ENCODE results near the gene GFPT2. TPM values are rescaled to one million over a fixed set of nuclear protein-coding genes. Genes with fewer than 3 reads are reported as not detected.

The GFPT2 gene
- total and polyA plus RNA-seq, 7 donors, result 1.2 to 42.7 (median 16.1) TPM

DNA sequence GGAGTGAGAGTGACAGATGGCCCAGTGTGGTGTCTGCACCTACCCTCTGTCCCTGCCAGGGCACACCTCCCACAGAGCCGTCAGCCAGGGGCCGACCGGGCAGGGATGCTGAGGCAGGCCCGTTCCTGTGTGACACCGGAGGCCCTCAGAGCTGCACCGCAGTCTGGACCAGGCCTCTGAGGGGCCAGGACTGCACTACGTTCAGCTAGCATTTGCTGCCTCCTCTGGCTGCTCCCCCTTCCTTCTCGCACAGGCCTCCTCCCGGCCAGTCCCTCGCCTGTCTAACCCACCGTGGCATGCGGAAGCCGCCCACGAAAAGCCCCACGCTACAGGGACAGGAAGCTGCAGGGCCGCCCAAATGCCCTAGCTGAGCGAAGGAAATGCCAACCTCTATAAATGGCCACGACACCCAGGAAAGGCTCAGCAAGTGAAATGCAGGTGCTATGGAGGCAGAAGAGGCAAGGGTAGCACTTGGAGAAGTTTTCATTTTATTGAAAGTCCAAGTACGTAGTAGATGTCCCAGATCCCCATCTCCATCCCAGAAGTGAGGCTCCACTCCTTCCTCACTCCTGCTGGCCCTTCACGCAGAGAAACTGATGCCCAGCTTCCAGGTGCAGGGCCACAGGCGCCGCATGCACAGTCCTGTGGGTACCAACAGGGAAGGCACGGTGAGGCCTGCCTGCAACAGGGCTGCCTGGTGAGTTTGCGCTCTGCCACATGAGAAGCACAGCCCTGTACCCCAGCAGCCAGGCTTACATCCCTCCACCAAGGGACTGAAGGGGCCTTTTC lies 99.9 kb downstream of the GFPT2 start:
- 94 to 98% methylated on average over 24 of the region's 24 CpGs for whole genome bisulfite sequencing, 2 donors
- Histone ChIP-seq H3K27ac (no peak overlapping the region), H3K9me3 (peaks cover 18 to 60% (median 54%) of the 10 kb centered on the region in 4 donors), H3K4me1 (no peaks in the 10 kb centered on the region), H3K4me3 (no peak overlapping the region), H3K27me3 (no peaks in the 10 kb centered on the region), H3K36me3 (peaks cover 24 to 92% (median 75%) of the 10 kb centered on the region in 4 donors)
- intact Hi-C loops (cut with DNase I), result no loop called here
- DNase-seq, result no peak
- TF ChIP-seq POLR2A (IDR thresholded peaks at IDR 0.05) (no peak), POLR2AphosphoS5 (IDR thresholded peaks at IDR 0.05) (no peak), EP300 (IDR thresholded peaks at IDR 0.05) (no peak)
- TF ChIP-seq, protein P1, sequence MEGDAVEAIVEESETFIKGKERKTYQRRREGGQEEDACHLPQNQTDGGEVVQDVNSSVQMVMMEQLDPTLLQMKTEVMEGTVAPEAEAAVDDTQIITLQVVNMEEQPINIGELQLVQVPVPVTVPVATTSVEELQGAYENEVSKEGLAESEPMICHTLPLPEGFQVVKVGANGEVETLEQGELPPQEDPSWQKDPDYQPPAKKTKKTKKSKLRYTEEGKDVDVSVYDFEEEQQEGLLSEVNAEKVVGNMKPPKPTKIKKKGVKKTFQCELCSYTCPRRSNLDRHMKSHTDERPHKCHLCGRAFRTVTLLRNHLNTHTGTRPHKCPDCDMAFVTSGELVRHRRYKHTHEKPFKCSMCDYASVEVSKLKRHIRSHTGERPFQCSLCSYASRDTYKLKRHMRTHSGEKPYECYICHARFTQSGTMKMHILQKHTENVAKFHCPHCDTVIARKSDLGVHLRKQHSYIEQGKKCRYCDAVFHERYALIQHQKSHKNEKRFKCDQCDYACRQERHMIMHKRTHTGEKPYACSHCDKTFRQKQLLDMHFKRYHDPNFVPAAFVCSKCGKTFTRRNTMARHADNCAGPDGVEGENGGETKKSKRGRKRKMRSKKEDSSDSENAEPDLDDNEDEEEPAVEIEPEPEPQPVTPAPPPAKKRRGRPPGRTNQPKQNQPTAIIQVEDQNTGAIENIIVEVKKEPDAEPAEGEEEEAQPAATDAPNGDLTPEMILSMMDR (IDR thresholded peaks at IDR 0.05), result no peak

DNA sequence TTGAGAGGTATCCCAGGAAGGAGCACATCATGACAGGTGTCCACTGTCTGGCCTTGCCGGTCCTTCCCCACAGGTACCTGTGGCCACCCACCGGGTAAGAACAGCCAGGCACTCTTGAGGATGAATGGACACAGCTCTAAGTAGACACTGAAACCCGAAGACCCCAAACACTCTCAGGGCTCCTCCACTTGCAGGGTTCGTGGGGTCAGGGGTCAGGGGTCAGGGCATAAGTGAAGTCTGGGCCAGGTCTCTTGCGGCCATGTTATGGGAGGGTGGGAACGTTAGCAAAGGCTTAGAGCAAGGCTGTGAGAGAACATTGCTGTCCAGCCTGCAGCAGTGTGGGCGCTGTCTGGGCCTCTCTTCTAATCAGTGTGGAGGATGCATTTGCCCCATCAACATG lies 101.2 kb downstream of the GFPT2 start:
- DNase-seq, result no peak
- peaks cover 18 to 54% (median 41%) of the 10 kb centered on the region in 4 donors for H3K9me3 ChIP-seq
- no peak overlapping the region for H3K4me3 ChIP-seq
- no peak for TF ChIP-seq POLR2AphosphoS5 (IDR thresholded peaks at IDR 0.05)
- peaks cover 27 to 92% (median 77%) of the 10 kb centered on the region in 4 donors for H3K36me3 ChIP-seq
- no peaks in the 10 kb centered on the region for H3K4me1 ChIP-seq
- WGBS, 2 donors, result 97 to 98% methylated on average over 7 of the region's 7 CpGs
- no peak overlapping the region for H3K27ac ChIP-seq
- H3K27me3 ChIP-seq, result no peaks in the 10 kb centered on the region
- intact Hi-C loops (cut with DNase I), result no loop called here

DNA sequence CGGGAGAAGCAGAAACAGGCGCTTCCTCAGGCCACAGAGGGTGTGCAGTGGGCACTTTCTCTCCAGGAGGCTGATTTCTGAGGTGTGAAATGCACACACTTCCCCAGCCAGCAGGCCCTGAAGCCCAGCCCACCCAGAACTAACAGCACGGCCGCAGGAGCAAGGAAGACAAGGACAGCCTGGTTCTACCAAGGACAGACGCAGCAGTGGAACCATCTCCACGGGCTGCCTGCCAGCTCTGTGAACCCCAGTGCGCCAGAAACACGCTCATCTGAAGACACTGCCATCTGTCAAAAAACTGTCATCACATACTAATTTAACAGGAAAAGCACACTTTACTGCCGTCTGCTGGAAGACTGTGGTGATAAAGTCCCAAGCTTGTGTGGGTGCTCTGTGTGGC lies 102.0 kb downstream of the GFPT2 start:
- intact Hi-C loops (cut with DNase I), result no loop called here
- Histone ChIP-seq H3K36me3 (peaks cover 21 to 92% (median 73%) of the 10 kb centered on the region in 4 donors), H3K9me3 (peaks cover 16 to 48% (median 34%) of the 10 kb centered on the region in 4 donors)

More for the DNA sequence above, 102.0 kb downstream of the GFPT2 start:
- no peak for DNase-seq
- WGBS, 2 donors, result 97% methylated on average over 9 of the region's 9 CpGs
- no peak overlapping the region for H3K27ac ChIP-seq
- H3K27me3 ChIP-seq, result no peaks in the 10 kb centered on the region
- no peak overlapping the region for H3K4me3 ChIP-seq
- no peak for TF ChIP-seq POLR2A (IDR thresholded peaks at IDR 0.05)
- no peak for TF ChIP-seq EP300 (IDR thresholded peaks at IDR 0.05)
- TF ChIP-seq, protein P1 (IDR thresholded peaks at IDR 0.05), result no peak
- no peak for TF ChIP-seq POLR2AphosphoS5 (IDR thresholded peaks at IDR 0.05)
- no peaks in the 10 kb centered on the region for H3K4me1 ChIP-seq

Other genes starting within 250 kb of the GFPT2 start
- 1 to 10 TPM in 3 of 4 donors, under 1 TPM in 1; 0.66 to 4.2 (median 1.5) TPM for gene RASGEF1C, start 144.1 kb downstream of the GFPT2 start, total RNA-seq
- gene RASGEF1C, start 144.1 kb downstream of the GFPT2 start, polyA plus RNA-seq, result under 1 TPM in 1 of 3 donors, not detected in 2; 0.35 TPM
- gene MAPK9, start 61.3 kb downstream of the GFPT2 start, total RNA-seq, result 10 to 100 TPM; 39.5 to 45.7 (median 41.4) TPM
- 10 to 100 TPM; 20.5 to 31.2 (median 27.3) TPM for gene MAPK9, start 61.3 kb downstream of the GFPT2 start, polyA plus RNA-seq
- gene CNOT6, start 141.0 kb upstream of the GFPT2 start, total RNA-seq, result 10 to 100 TPM; 16.0 to 21.8 (median 17.8) TPM
- 10 to 100 TPM in 2 of 3 donors, 1 to 10 TPM in 1; 7.2 to 11.6 (median 10.3) TPM for gene CNOT6, start 141.0 kb upstream of the GFPT2 start, polyA plus RNA-seq
- gene SCGB3A1, start 238.2 kb upstream of the GFPT2 start, total RNA-seq, result not detected
- gene SCGB3A1, start 238.2 kb upstream of the GFPT2 start, polyA plus RNA-seq, result under 1 TPM in 1 of 3 donors, not detected in 2; 0.83 TPM

Measured in sigmoid colon (tissue), 7 donors.